ENCODE data around the gene HEATR5A. TPM values are rescaled to one million over a fixed set of nuclear protein-coding genes. Genes with fewer than 3 reads are reported as not detected.

HEATR5A gene
- total and polyA plus RNA-seq, 2 of the 13 experiments (the other 11 are each of a cell fraction or from before 2014, with no cell fraction given): 36.4 to 105 TPM

GRCh38 chr14:31261859-31262731 lies 158.3 kb downstream of the HEATR5A start (continued):
- peak; percentile 86; the same call in 1 of the 2 replicates for TF ChIP-seq BORCS8-MEF2B (CRISPR knock-in tag; IDR thresholded peaks at IDR 0.05)
- TF ChIP-seq TSC22D2 (CRISPR knock-in tag; IDR thresholded peaks at IDR 0.05; ENCODE audit: borderline replicate concordance): no peak
- TF ChIP-seq, protein P1, sequence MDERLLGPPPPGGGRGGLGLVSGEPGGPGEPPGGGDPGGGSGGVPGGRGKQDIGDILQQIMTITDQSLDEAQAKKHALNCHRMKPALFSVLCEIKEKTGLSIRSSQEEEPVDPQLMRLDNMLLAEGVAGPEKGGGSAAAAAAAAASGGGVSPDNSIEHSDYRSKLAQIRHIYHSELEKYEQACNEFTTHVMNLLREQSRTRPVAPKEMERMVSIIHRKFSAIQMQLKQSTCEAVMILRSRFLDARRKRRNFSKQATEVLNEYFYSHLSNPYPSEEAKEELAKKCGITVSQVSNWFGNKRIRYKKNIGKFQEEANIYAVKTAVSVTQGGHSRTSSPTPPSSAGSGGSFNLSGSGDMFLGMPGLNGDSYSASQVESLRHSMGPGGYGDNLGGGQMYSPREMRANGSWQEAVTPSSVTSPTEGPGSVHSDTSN (CRISPR knock-in tag; IDR thresholded peaks at IDR 0.05): peak; percentile 85
- no peak for TF ChIP-seq ZNF766 (CRISPR knock-in tag; IDR thresholded peaks at IDR 0.05; ENCODE audit: borderline replicate concordance)
- no peak for TF ChIP-seq ZNF343 (CRISPR knock-in tag; IDR thresholded peaks at IDR 0.05)
- no peak for TF ChIP-seq MBNL3 (CRISPR knock-in tag; conservative IDR thresholded peaks at IDR 0.05)
- peak; percentile 8; the same call in 1 of the 2 replicates for TF ChIP-seq ZNF24 (IDR thresholded peaks at IDR 0.05)
- TF ChIP-seq TMF1 (CRISPR knock-in tag; IDR thresholded peaks at IDR 0.05; ENCODE audit: low read depth): no peak
- TF ChIP-seq ZNF792 (CRISPR knock-in tag; IDR thresholded peaks at IDR 0.05): peak; percentile 88; the same call in 1 of the 2 replicates
- TF ChIP-seq ZNF503 (CRISPR knock-in tag; IDR thresholded peaks at IDR 0.05): peak; percentile 72
- no peak for TF ChIP-seq MYNN (CRISPR knock-in tag; IDR thresholded peaks at IDR 0.05; ENCODE audit: low read depth)
- TF ChIP-seq ZNF234 (CRISPR knock-in tag; conservative IDR thresholded peaks at IDR 0.05): no peak
- TF ChIP-seq SNAPC5 (CRISPR knock-in tag; IDR thresholded peaks at IDR 0.05; ENCODE audit: borderline replicate concordance): 0 out of 2 replicates have a peak, but pooled peaks have one; percentile 38
- no peak for TF ChIP-seq ZFP36 (IDR thresholded peaks at IDR 0.05; ENCODE audit: borderline replicate concordance, low read depth, low read length, partially characterized antibody)
- no peak for TF ChIP-seq SP2 (CRISPR knock-in tag; IDR thresholded peaks at IDR 0.05)
- TF ChIP-seq JUN (CRISPR knock-in tag; IDR thresholded peaks at IDR 0.05): no peak
- TF ChIP-seq, protein P2, sequence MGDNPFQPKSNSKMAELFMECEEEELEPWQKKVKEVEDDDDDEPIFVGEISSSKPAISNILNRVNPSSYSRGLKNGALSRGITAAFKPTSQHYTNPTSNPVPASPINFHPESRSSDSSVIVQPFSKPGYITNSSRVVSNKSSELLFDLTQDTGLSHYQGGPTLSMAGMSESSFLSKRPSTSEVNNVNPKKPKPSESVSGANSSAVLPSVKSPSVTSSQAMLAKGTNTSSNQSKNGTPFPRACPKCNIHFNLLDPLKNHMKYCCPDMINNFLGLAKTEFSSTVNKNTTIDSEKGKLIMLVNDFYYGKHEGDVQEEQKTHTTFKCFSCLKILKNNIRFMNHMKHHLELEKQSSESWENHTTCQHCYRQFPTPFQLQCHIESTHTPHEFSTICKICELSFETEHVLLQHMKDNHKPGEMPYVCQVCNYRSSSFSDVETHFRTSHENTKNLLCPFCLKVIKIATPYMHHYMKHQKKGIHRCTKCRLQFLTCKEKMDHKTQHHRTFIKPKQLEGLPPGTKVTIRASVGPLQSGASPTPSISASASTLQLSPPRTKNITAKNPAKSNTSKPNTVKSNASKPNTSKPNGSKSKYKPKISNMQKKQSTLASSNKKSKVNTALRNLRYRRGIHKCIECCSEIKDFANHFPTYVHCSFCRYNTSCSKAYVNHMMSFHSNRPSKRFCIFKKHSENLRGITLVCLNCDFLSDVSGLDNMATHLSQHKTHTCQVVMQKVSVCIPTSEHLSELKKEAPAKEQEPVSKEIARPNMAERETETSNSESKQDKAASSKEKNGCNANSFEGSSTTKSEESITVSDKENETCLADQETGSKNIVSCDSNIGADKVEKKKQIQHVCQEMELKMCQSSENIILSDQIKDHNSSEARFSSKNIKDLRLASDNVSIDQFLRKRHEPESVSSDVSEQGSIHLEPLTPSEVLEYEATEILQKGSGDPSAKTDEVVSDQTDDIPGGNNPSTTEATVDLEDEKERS (CRISPR knock-in tag; IDR thresholded peaks at IDR 0.05): peak; percentile 96
- TF ChIP-seq ZNF333 (CRISPR knock-in tag; IDR thresholded peaks at IDR 0.05; ENCODE audit: borderline replicate concordance): no peak
- TF ChIP-seq, protein P3, sequence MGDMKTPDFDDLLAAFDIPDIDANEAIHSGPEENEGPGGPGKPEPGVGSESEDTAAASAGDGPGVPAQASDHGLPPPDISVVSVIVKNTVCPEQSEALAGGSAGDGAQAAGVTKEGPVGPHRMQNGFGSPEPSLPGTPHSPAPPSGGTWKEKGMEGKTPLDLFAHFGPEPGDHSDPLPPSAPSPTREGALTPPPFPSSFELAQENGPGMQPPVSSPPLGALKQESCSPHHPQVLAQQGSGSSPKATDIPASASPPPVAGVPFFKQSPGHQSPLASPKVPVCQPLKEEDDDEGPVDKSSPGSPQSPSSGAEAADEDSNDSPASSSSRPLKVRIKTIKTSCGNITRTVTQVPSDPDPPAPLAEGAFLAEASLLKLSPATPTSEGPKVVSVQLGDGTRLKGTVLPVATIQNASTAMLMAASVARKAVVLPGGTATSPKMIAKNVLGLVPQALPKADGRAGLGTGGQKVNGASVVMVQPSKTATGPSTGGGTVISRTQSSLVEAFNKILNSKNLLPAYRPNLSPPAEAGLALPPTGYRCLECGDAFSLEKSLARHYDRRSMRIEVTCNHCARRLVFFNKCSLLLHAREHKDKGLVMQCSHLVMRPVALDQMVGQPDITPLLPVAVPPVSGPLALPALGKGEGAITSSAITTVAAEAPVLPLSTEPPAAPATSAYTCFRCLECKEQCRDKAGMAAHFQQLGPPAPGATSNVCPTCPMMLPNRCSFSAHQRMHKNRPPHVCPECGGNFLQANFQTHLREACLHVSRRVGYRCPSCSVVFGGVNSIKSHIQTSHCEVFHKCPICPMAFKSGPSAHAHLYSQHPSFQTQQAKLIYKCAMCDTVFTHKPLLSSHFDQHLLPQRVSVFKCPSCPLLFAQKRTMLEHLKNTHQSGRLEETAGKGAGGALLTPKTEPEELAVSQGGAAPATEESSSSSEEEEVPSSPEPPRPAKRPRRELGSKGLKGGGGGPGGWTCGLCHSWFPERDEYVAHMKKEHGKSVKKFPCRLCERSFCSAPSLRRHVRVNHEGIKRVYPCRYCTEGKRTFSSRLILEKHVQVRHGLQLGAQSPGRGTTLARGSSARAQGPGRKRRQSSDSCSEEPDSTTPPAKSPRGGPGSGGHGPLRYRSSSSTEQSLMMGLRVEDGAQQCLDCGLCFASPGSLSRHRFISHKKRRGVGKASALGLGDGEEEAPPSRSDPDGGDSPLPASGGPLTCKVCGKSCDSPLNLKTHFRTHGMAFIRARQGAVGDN (CRISPR knock-in tag; IDR thresholded peaks at IDR 0.05): peak; percentile 86
